HG02938 (cell line): ENCODE measurements around the gene CNOT8.
"Not testable (repeated sequence)": the region's sequence is repeated elsewhere in the genome, so short reads cannot be mapped to it uniquely, and the experiment has no call there.

ENCODE experiments used
- ATAC-seq: cut with Tn5 transposase; IDR thresholded peaks from one replicate; pipeline ENCODE4 v1.9.1; 2021; ENCODE audit warnings: mild to moderate bottlenecking, moderate library complexity; ENCODE audit not compliant: unreplicated experiment

The CNOT8 gene

GRCh38 chr5:154905601-154906000 is 47.2 kb downstream of the CNOT8 start:
- not testable (repeated sequence) for ATAC-seq

GRCh38 chr5:154916874-154917273 is 58.4 kb downstream of the CNOT8 start:
- no peak for ATAC-seq

- ATAC-seq: no peak
These were observed 59.3 kb downstream of the CNOT8 start for GRCh38 chr5:154917757-154918156.

GRCh38 chr5:154923441-154924430 is 65.3 kb downstream of the CNOT8 start:
- no peak for ATAC-seq
